Panc1 (cell line): ENCODE results near the gene PARD3.

Experiments used
- CTCF ChIP-seq: fragments of 450-650 bp; IDR thresholded peaks from 2 replicates; pipeline ENCODE4 v1.5.1; 2017; ENCODE audit warnings: mild to moderate bottlenecking
- POLR2AphosphoS5 ChIP-seq: IDR thresholded peaks from 2 replicates; pipeline ENCODE4 v1.6.1; 2012; ENCODE audit warnings: mild to moderate bottlenecking, low read depth, low read length, moderate library complexity

- TF ChIP-seq CTCF (no peak), POLR2AphosphoS5 (no peak)
These were observed 406.1 kb downstream of the PARD3 start for GRCh38 chr10:34408956-34409355.
